ENCODE measurements around the gene DEFB126.
"Not testable (repeated sequence)": the region's sequence is repeated elsewhere in the genome, so short reads cannot be mapped to it uniquely, and the experiment has no call there.

DEFB126 gene, protein sequence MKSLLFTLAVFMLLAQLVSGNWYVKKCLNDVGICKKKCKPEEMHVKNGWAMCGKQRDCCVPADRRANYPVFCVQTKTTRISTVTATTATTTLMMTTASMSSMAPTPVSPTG

DNA sequence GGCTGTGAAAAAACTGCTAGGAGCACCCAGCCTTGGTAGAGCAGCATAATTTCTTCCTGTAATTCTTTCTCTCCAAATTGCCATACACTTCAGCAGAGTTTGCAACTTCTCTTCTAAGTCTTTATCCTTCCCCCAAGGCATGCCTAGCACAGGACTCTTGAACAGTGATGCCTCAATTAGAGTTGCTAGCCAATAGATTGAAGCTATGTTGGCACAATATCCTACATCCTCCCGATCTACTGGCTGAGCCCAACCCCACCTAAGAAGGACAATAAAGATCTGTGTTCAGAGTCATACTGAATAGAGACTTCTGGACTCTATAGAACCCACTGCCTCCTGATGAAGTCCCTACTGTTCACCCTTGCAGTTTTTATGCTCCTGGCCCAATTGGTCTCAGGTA, at the start of gene DEFB126:
DEFB126 (plus strand) TSS at position 301 of the 400 bp plus-strand sequence; CDS start at position 340, 39 bp downstream.
- DNase-seq (ENCODE audit: low read depth in 2 of 2), result no peak

DNA sequence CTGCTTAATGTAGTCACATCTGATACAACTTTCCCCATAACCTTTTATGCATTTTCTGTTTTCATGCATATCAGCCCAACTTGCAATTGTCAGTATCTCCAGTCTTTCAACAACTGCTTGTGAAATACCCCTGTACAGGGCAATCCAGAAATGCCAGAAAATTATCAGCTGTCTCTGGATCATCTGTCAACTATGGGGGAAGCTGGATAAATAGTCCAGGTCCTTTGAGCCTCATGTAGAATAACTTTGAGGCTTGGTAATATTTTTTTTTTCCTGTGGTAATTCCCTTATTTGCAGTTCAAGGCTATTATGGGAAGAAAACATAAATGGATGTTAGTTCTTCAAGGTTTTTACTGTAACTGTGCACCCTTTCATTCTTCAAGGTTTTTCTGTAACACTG, 48.7 kb upstream of the DEFB126 start:
- no peak for DNase-seq (ENCODE audit: low read depth in 2 of 2)

DNA sequence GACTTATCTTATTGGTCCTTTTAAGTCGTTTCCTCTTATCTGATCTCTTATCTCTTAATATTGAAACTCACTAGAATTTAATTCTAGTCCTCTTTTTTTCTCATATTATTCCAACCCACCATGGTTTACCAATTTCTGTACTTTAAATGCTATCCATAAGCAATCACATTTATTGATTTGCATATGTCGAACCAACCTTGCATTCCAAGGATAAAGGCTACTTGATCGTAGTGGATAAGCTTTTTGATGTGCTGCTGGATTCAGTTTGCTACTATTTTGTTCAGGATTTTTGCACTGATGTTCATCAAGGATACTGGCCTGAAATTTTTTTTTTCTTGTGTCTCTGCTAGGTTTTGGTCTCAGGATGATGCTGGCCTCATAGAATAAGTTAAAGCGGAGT, 47.2 kb upstream of the DEFB126 start:
- no peak for DNase-seq (ENCODE audit: low read depth in 2 of 2)

DNA sequence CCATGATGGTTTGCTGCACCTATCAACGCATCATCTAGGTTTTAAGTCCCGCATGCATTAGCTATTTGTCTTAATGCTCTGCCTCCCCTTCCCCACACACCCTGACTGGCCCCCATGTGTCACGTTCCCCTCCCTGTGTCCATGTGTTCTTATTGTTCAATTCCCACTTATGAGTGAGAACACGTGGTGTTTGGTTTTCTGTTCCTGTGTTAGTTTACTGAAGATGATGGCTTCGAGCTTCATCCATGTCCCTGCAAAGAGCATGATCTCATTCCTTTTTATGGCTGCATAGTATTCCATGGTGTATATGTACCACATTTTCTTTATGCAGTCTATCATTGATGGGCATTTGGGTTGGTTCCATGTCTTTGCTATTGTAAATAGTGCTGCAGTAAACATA, 44.7 kb upstream of the DEFB126 start:
- not testable (repeated sequence) for DNase-seq (ENCODE audit: low read depth in 2 of 2)

DNA sequence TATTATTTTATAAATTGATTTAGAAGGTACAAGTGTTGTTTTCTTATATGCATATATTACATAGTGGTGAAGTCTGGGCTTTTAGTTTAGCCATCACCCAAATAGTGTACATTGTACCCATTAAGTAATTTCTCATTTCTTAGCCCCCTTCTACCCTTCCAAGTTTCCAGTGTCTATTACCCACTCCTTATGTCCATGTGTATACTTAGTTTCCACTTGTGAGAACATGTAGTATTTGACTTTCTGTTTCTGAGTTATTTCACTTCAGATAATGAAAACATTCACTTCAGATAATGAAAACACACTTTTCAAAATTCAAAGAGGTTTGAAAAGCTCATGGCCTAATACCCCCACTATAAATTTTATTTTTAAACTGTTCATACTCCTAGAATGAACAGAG, 40.4 kb upstream of the DEFB126 start:
- no peak for DNase-seq (ENCODE audit: low read depth in 2 of 2)

DNA sequence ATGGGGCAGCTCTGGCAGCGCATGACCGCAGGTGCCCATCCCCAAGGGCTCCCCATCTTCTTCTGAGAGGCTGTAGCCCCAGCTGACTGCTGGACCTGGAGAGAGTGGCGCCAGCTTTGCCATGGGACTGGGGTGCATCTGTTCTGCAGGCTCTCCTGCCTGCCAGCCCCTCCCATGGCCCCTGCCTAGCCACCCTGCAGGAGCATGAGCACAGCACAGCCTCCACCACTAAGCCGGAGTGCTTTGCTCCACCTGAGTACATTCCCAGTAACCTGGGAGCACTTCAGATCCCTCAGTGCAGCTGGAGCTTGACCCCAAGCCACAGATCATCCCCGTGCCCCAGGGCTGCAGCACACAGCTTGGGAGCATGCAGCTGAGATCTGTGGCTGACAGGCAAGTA, 38.9 kb upstream of the DEFB126 start:
- no peak for DNase-seq (ENCODE audit: low read depth in 2 of 2)

DNA sequence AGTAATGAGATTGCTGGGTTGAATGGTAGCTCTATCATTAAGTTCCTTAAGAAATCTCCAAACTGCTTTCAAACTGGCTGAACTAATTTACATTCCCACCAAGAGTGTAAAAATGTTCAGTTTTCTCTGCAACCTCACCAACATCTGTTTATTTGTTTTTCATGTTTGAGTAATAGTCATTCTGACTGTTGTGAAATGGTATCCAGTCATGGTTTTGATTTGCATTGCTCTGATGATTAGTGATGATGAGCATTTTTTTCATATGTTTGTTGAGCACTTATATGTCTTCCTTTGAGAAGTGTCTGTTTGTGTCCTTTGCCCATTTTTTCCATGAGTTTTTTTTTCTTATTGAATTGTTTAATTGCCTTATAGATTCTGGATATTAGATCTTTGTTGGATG, 30.0 kb upstream of the DEFB126 start:
- no peak for DNase-seq (ENCODE audit: low read depth in 2 of 2)

DNA sequence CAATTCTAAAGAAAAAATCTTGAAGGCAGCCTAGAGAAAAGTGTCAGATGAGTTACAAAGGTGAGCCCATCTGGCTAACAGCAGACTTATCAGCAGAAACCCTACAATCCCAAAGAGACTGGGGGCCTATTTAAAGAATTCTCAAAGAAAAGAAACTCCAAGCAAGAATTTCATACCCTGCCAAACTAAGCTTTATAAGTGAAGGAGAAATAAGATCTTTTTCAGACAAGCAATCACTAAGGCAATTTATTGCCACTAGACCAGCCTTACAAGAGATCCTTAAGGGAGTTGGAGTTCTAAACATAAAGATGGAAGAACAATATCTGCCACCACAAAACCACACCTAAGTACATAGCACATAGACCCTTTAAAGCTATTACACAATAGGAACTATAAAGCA, 24.9 kb upstream of the DEFB126 start:
- no peak for DNase-seq (ENCODE audit: low read depth in 2 of 2)

DNA sequence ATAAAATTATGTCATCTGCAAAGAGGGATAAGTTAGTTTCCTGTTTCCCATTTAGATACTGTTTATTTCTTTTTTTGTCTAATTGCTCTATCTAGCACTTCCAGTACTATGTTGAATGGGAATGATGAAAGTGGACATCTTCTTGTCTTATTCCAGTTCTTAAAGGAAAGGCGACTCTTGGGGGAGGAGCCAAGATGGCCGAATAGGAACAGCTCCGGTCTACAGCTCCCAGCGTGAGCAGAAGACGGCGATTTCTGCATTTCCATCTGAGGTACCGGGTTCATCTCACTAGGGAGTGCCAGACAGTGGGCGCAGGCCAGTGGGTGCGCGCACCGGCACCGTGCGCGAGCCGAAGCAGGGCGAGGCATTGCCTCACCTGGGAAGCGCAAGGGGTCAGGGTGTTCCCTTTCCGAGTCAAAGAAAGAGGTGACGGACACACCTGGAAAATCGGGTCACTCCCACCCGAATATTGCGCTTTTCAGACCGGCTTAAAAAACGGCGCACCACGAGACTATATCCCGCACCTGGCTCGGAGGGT, 12.5 kb upstream of the DEFB126 start:
- not testable (repeated sequence) for DNase-seq (ENCODE audit: low read depth in 2 of 2)

DNA sequence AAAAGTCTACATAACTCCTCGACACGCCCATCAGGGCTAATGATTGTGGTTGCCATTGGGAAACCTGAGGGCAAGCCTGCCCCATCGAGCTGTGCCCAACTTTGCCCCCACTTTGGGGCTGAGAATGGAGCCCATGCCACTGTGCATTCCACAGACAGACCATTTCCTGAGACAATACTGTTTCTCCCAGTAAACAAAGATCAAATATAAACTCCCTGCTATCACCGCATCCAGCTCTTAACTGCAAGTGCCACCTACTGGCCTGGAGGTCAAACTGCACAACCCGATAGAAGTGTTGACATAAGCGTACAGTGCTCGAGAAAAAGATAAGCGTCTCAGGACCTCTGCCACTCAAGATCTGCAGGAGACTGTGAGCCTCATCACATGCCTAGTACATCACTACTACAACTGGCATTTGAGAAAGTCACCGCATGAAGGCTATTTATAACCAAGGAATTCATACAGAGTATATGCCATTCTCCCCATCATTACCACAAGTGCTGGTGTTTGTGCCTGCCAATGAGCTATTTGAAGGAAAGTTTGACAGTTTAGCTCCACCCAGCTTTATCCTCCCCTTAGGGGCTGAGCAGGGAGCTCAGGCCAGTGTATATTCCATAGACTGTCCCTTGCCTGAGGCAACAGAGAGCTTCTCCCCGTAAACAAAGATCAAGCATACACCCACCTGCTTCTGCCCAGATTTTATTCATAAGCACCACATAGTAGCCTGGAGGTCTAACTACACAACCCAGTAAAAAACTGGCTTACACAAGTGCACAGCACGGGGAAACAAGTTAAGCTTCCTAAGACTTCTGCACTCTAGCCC, 4.5 kb upstream of the DEFB126 start:
- no peak for DNase-seq (ENCODE audit: low read depth in 2 of 2)

DNA sequence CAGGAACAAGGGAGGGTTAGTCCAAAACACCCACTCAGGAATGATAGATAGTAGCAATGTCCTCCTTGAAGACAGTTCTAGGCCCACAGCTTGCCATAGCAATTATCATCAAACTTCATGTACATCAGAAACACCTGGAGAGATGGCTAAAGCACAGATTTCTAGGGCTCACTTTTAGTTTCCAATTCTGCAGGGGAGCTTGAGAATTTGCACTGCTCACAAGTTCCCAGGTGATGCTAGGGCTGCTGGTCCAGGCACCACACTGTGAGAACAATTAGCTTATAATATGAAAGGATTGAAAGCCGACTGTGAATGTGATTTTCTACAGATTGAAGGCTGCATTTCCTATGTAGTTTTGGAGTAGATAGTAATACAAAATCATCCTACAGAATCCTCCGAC, 3.5 kb downstream of the DEFB126 start:
- DNase-seq (ENCODE audit: low read depth in 2 of 2), result no peak

DNA sequence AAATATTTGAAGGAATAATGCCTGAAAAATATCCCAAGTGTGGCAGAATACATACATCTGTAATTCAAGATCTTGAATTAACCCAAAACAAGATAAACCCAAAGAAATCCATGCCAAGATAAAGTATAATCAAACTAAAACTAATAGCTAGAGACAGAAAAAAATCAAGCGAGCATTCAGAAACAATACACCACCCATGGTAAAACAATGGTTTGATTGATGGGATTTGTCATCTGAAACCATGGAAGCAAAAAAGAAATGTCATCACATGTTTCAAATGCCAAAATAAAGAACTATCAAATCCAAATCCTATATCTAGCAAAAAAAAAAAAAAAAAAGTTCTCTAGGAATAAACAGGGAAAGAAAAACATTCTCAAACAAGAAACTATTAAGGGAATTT, 9.7 kb downstream of the DEFB126 start:
- DNase-seq (ENCODE audit: low read depth in 2 of 2), result no peak

DNA sequence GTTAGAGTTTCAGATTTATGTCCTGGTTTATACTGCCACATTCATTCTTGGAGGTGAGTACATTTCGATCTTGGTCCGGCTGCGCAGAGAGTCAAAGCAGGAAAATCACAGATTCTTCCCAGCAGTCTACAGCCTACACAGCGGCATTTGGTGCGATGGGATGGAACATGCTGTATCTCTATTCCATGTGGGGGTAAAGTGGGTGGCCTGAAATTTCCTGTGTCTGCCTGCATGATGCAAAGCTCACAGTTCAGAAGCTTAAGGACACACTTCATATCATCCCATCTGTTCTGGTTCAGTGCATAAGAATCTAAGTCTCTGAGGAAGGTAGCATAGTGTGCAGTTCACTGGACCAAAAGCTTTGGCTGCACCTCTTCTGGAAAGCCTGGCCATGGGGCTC, 14.8 kb downstream of the DEFB126 start, which contains the start of gene DEFB127:
DEFB127 (plus strand) TSS at position 301 of the 400 bp plus-strand sequence; CDS start at position 392, 91 bp downstream.
- DNase-seq (ENCODE audit: low read depth in 2 of 2), result no peak

DNA sequence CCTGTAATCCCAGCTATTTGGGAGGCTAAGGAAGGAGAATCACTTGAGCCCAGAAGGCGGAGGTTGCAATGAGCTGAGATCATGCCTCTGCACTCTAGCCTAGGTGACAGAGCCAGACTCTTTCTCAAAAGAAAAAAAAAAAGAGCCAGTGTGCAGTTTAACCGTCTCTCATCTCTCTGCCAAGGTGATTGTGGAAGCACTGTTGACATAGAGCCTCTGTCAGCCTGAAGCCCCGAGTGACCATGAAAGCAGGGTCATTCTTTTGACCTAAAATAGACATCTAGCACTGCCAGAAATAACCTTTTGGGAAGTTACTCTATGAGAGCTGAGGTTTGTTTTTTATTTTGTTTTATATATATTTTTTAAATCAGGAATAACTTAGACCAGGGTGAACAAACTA, 22.2 kb downstream of the DEFB126 start:
- DNase-seq (ENCODE audit: low read depth in 2 of 2), result no peak

DNA sequence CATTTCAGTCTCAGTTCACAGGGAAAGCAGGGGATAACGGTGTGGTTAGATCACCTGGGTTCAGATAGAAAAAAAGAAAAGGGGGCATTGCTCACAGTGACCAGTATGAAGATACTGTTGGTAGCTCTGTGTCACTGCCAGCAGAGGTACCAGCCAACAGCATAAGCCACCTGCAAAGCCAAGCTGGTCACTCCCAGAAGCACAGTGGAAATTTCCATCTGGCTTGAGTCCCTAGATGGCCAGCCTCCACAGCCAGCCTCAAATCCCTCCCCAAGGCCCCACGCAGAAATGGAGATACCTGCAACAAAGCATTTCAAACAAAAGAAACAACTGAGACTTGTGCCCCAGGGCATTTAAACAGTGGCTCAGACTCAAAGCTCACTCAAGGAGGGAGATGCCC, 26.5 kb downstream of the DEFB126 start:
- no peak for DNase-seq (ENCODE audit: low read depth in 2 of 2)

DNA sequence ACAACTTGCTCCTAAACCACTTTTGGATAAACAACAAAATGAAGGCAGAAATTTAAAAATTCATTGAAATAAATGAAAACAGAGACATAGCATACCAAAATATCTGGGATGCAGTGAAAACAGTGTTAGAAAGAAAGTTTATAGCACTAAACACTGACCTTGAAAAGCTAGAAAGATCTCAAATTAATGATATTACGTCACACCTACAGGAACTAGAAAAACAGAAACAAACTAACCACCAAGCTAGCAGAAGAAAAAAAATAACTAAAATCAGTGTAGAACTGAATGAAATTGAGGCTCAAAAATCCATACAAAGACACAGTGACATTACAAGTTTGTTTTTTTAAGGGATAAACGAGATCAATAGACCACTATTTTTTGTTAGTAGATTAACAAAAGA, 41.9 kb downstream of the DEFB126 start:
- no peak for DNase-seq (ENCODE audit: low read depth in 2 of 2)

DNA sequence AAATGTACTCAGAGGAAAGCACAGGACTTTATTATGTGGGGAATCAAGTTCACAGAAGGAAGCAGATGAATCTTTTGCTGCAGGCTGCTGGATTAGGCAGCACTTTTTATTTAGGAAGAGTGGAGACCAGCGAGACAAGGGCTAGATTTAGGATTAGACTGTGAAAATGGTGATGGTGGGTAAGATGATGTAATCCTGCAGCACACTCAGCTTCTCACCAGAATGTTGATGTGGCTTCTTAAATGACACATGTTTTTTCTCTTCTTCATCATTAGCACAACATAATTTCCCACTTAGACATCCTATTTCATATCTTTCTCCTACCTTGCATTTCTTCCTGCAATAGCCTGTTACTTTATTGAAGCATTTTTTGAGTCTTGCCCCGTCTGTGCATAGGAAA, 45.3 kb downstream of the DEFB126 start:
- DNase-seq (ENCODE audit: low read depth in 2 of 2), result no peak

DNA sequence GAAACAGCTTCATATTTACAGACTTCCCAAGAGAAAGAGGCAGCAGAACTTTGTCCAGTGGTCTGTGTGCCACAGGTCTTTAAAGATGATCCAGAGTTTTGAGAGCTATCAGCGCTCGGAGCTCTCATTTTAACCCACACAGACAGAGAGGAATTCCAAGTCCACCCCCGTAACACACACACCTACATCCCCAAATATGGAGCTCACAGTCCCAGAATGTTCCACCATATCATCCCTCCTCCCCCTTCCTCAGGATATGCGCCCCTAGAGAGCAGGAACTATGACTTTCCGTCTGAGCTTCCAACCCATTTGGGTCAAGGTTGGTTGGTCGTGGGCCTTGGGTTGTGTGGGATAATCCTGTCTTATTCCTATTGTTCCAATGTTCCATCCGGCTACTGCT, 47.2 kb downstream of the DEFB126 start, which contains the start of gene DEFB128:
DEFB128 (minus strand) TSS at position 101 of the 400 bp plus-strand sequence; CDS start at position 13, 88 bp downstream.
- no peak for DNase-seq (ENCODE audit: low read depth in 2 of 2)
